GM19099 (cell line): ENCODE data around the gene HDAC4.

Experiments used
- POLR2A ChIP-seq: IDR thresholded peaks from 3 replicates; pipeline ENCODE4 v1.6.1; 2011; ENCODE audit warnings: low read depth; ENCODE audit not compliant: insufficient read length; ENCODE audit errors: extremely low read depth

Gene HDAC4

GRCh38 chr2:239362507-239362906, 38.3 kb downstream of the HDAC4 start:
- TF ChIP-seq POLR2A: no peak

- no peak for TF ChIP-seq POLR2A
These were observed 39.5 kb downstream of the HDAC4 start for GRCh38 chr2:239361311-239361642.

- no peak for TF ChIP-seq POLR2A
These were observed 40.2 kb downstream of the HDAC4 start for GRCh38 chr2:239360421-239361310.

DNA sequence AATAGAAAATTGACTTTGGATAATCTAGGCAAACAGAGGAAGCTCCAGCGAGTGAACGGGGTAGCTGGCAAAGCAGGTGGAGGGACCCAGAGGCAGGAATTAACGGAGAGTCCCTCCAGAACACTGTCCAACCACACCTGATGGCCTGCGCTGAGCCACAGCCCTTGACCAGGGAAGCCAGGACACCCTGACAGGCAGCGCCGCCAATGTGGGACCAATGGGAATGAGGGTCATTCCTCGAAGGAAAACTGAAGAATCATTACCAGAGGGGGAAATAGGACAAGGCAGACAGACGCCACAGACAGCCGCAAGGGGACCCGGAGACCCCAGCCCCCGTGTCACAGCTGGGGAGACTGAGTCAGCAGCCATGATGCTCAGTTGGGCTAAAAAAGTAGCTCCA, 40.8 kb downstream of the HDAC4 start:
- no peak for TF ChIP-seq POLR2A

GRCh38 chr2:239359196-239359912, 41.5 kb downstream of the HDAC4 start:
- TF ChIP-seq POLR2A: no peak

DNA sequence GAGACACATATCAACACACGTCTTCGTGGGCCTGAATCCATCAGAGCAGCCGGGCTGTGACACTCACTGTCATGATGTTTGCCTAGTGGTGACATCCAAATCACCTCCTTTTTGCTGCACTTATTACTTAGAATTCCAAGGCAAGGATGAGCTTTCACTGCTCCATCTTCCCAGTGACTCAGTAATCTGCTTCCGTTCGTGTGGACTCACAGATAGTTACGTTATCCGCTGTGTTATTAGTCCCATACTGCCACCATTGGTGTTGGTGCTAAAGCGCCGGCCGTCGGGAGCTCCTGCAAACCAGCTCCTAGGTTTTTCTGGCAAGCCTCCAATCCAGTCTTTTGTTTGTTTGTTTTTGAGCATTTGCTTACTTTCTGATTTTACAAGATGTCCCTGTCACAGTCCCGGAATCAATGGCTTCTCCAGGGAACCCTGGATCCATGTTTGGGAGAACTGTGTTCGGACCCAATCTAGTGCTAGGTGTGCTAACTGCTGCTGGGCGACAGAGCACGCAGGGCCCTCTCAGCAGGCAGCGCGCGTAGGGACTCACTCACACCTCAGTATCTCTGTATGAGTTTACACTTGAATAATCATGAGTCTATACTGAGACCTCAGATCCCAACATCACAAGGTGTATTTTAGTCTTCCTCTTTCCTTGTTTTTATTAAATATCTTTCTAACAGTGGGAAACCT, 42.6 kb downstream of the HDAC4 start:
- TF ChIP-seq POLR2A: no peak

- no peak for TF ChIP-seq POLR2A
These were observed 45.1 kb downstream of the HDAC4 start for GRCh38 chr2:239355724-239356123.

DNA sequence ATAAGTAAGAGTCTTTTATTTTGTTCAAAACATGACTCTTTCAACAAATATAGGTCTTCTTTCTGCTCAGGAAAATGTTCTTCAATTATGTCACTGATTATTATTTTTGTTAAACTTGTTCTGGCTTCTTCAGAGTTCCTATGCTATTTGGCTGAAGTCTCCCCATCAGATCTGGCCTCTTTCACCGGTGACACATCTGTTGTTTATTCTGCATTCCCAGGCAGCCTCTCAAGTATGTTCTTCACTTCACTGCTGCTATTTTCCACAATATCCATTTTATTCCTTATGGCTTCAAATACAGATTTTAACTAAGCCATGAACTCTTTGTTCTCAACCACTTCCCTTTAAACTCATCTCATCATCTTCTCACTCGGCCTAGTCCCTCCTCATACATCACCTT, 45.7 kb downstream of the HDAC4 start:
- no peak for TF ChIP-seq POLR2A

- TF ChIP-seq POLR2A: no peak
These were observed 46.1 kb downstream of the HDAC4 start for GRCh38 chr2:239354791-239355136.

GRCh38 chr2:239354132-239354790, 46.6 kb downstream of the HDAC4 start:
- no peak for TF ChIP-seq POLR2A

GRCh38 chr2:239353692-239354091, 47.1 kb downstream of the HDAC4 start:
- no peak for TF ChIP-seq POLR2A

- no peak for TF ChIP-seq POLR2A
These were observed 49.1 kb downstream of the HDAC4 start for GRCh38 chr2:239351687-239352086.

DNA sequence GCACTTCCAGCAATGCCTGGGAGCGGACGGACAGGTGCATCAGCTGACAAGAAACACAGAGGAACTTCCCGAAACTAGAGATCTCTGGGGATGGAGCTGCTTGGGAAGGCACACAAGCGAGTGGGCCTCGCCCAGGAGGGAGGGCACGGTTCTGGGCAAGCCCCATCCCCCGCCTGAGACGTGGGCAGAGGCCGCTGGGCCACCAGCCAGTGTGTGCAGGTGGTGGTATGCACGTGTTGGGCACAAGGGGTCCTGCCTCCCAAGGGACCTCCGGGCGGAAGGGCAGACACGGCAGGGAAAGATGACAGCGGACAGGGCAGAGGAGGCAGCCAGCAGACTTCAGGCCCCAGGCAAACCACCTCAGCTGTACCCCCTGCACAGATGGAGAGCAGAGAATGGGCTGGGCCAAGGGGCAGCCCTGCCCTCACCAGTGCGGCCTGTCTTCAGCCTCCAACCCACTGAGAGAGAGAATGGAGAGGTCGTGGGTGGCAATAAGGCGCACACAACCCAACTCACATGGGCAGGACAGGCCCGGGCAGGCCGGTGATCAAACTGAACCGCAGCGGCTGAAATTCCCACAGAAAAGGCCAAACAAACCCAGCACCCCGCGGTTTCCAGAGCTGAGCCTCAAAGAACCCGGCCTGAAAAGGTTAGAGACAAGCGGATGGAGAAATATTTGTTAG, 51.2 kb downstream of the HDAC4 start:
- no peak for TF ChIP-seq POLR2A

DNA sequence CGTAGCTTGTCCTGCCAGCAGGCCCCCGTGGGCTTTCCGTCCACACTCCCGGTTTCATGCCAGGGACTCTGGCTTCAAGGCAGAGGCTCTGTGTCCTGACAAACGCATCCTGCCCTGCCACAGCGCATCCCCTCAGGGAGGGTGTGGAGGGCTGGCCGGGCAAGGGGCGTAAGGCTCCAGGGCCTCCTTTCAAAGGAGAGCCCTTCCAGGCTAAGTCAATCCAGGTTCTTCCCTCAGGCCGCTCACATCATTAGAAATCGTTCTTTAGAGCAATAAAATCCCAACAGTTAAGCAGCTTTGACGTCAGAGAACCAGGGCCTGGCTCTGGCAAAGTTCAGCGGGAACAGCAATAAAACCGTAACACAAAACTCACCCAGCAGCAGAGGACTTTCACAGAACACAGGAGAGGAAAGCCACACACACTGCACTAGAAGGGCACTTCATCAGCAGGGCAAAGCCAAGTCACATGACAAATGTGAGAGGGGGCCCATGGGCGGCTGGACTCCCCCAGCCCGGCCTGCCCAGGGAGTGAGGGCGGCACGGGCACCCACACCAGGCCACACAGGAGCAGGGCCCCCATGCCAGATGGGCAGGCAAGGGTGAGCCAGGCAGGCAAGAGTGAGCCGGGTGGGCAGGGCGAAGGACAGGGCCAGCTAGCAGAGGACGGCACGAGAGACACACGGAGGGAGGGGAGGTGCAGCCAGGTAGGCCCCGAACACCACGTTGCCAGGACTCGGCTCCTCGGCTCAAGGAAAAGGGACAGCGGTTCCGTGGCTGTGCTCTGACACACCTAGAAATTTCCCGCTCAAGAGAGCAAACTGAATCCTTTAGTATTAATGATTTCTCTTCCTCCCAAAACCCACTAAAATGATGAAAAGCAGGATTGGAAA, 52.0 kb downstream of the HDAC4 start:
- no peak for TF ChIP-seq POLR2A
